Measurements from ENCODE around the gene ASPA. TPM values are rescaled to one million over a fixed set of nuclear protein-coding genes. Genes with fewer than 3 reads are reported as not detected.
"Not testable (repeated sequence)": the region's sequence is repeated elsewhere in the genome, so short reads cannot be mapped to it uniquely, and the experiment has no call there.

The ASPA gene
- total and polyA plus RNA-seq, 4 experiments from 2014 or later: not detected

DNA sequence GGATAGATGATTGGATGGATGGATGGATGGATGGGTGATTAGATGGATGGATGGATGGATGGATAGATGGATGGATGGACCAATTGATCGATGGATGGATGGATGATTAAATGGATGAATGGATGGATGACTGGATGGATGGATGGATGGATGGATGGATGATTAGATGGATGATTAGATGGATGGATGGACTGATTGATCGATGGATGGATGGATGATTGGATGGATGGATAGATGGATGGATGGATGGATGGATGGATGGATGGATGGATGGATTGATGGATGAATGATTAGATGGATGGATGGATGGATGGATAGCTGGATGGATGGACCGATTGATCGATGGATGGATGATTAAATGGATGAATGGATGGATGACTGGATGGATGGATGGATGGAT, 43.7 kb downstream of the ASPA start:
- CTCF ChIA-PET (ENCODE audit: partially characterized antibody); H3K9me3 Mint-ChIP-seq; H3K9me3 ChIP-seq (ENCODE audit: control insufficient read depth in 1 of 2, low read length in 2 of 2); H3K4me3 ChIP-seq (ENCODE audit: low read length in 2 of 2); DNase-seq; H3K36me3 Mint-ChIP-seq; H3K27me3 Mint-ChIP-seq; POLR2A ChIA-PET (ENCODE audit: partially characterized antibody); H3K27ac Mint-ChIP-seq; H3K27ac ChIP-seq (ENCODE audit: low read depth, low read length); H3K4me1 ChIP-seq (ENCODE audit: insufficient read depth, low read length); H3K4me1 Mint-ChIP-seq; H3K36me3 ChIP-seq (ENCODE audit: insufficient read depth, low read length); intact Hi-C loops (cut with micrococcal nuclease); H3K4me3 Mint-ChIP-seq; H3K27me3 ChIP-seq (ENCODE audit: insufficient read depth, low read length): not testable (repeated sequence)

- H3K27me3 Mint-ChIP-seq: peaks cover 0 to 11% of the 10 kb centered on the region in 2 donors
- ChIA-PET POLR2A (ENCODE audit: partially characterized antibody) (no interaction called here), CTCF (ENCODE audit: partially characterized antibody) (no interaction called here)
- no peak overlapping the region for H3K27ac ChIP-seq (ENCODE audit: low read depth, low read length)
- H3K9me3 Mint-ChIP-seq: no peaks in the 10 kb centered on the region
- no peak overlapping the region for H3K4me3 ChIP-seq (ENCODE audit: low read length in 2 of 2)
- no peaks in the 10 kb centered on the region for H3K4me1 ChIP-seq (ENCODE audit: insufficient read depth, low read length)
- H3K36me3 Mint-ChIP-seq: no peaks in the 10 kb centered on the region
- H3K9me3 ChIP-seq (ENCODE audit: control insufficient read depth in 1 of 2, low read length in 2 of 2): no peaks in the 10 kb centered on the region
- H3K27me3 ChIP-seq (ENCODE audit: insufficient read depth, low read length): no peaks in the 10 kb centered on the region
- no peak for DNase-seq
- no peaks in the 10 kb centered on the region for H3K36me3 ChIP-seq (ENCODE audit: insufficient read depth, low read length)
- H3K27ac Mint-ChIP-seq: no peak overlapping the region
- intact Hi-C loops (cut with micrococcal nuclease): no loop called here
- no peaks in the 10 kb centered on the region for H3K4me1 Mint-ChIP-seq
- no peak overlapping the region for H3K4me3 Mint-ChIP-seq
Observed at GRCh38 chr17:3524024-3524423, 48.2 kb downstream of the ASPA start.

DNA sequence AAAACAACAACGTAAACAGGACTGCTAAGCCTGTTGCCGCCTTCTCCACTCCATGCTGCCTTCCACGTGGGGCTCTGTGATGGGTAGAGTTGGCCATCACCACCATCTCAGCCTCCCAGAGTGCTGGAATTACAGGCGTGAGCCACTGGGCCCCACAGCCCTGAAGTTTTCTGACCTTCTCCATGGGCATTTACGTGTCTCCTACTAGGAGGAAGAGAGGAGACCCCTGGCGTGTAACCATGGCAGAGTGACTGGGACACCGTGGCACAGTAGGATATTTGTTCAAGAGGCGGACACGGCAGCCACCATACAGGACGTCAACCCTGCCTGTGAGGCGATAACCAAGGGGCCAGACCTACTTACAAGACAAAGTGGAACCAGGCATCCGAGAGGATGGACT, 50.7 kb downstream of the ASPA start:
- Mint-ChIP-seq H3K27ac (peak overlapping the region in 1 of 7 donors; percentile 25), H3K9me3 (no peaks in the 10 kb centered on the region), H3K36me3 (no peaks in the 10 kb centered on the region), H3K4me1 (no peaks in the 10 kb centered on the region), H3K27me3 (peaks cover 0 to 10% of the 10 kb centered on the region in 2 donors), H3K4me3 (no peak overlapping the region)
- Histone ChIP-seq H3K9me3 (ENCODE audit: control insufficient read depth in 1 of 2, low read length in 2 of 2) (no peaks in the 10 kb centered on the region), H3K27me3 (ENCODE audit: insufficient read depth, low read length) (no peaks in the 10 kb centered on the region), H3K4me1 (ENCODE audit: insufficient read depth, low read length) (no peaks in the 10 kb centered on the region), H3K27ac (ENCODE audit: low read depth, low read length) (no peak overlapping the region), H3K36me3 (ENCODE audit: insufficient read depth, low read length) (no peaks in the 10 kb centered on the region), H3K4me3 (ENCODE audit: low read length in 2 of 2) (no peak overlapping the region)
- DNase-seq: no peak
- intact Hi-C loops (cut with micrococcal nuclease): no loop called here
- ChIA-PET CTCF (ENCODE audit: partially characterized antibody) (no interaction called here), POLR2A (ENCODE audit: partially characterized antibody) (no interaction called here)

DNA sequence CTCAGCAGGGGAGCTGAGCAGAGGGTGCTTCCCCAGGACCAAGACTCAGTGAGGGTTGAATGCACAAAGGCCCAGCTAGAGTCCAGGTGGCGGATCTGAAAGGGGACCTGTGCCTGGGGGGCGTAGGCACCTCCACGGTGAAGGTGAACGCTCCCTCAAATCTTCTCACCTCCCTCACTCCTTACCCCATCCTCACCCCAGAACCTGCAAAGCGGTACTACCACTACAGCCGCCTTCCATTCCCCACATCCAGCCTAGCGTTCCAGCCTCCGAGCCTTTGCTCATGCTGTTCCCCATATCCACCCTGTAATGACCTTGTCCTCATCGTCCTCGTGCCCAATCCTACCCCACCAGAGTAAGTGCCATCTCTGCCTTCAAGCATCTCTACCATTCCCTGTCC, 51.2 kb downstream of the ASPA start:
- no peak for DNase-seq
- H3K4me1 ChIP-seq (ENCODE audit: insufficient read depth, low read length): no peaks in the 10 kb centered on the region
- no peaks in the 10 kb centered on the region for H3K27me3 ChIP-seq (ENCODE audit: insufficient read depth, low read length)
- Mint-ChIP-seq H3K4me3 (no peak overlapping the region), H3K4me1 (no peaks in the 10 kb centered on the region), H3K27ac (no peak overlapping the region), H3K36me3 (no peaks in the 10 kb centered on the region), H3K9me3 (no peaks in the 10 kb centered on the region), H3K27me3 (peaks cover 0 to 10% of the 10 kb centered on the region in 2 donors)
- ChIA-PET POLR2A (ENCODE audit: partially characterized antibody) (no interaction called here), CTCF (ENCODE audit: partially characterized antibody) (no interaction called here)
- no peak overlapping the region for H3K4me3 ChIP-seq (ENCODE audit: low read length in 2 of 2)
- H3K27ac ChIP-seq (ENCODE audit: low read depth, low read length): no peak overlapping the region
- intact Hi-C loops (cut with micrococcal nuclease): no loop called here
- H3K9me3 ChIP-seq (ENCODE audit: control insufficient read depth in 1 of 2, low read length in 2 of 2): no peaks in the 10 kb centered on the region
- no peaks in the 10 kb centered on the region for H3K36me3 ChIP-seq (ENCODE audit: insufficient read depth, low read length)

GRCh38 chr17:3527468-3527867, 51.7 kb downstream of the ASPA start:
- no peak overlapping the region for H3K27ac ChIP-seq (ENCODE audit: low read depth, low read length)
- Mint-ChIP-seq H3K27me3 (peaks cover 0 to 10% of the 10 kb centered on the region in 2 donors), H3K4me3 (no peak overlapping the region), H3K9me3 (no peaks in the 10 kb centered on the region), H3K27ac (no peak overlapping the region), H3K4me1 (no peaks in the 10 kb centered on the region), H3K36me3 (no peaks in the 10 kb centered on the region)
- intact Hi-C loops (cut with micrococcal nuclease): no loop called here
- H3K4me3 ChIP-seq (ENCODE audit: low read length in 2 of 2): no peak overlapping the region
- H3K4me1 ChIP-seq (ENCODE audit: insufficient read depth, low read length): no peaks in the 10 kb centered on the region
- H3K36me3 ChIP-seq (ENCODE audit: insufficient read depth, low read length): no peaks in the 10 kb centered on the region
- ChIA-PET POLR2A (ENCODE audit: partially characterized antibody) (no interaction called here), CTCF (ENCODE audit: partially characterized antibody) (no interaction called here)
- DNase-seq: no peak
- H3K9me3 ChIP-seq (ENCODE audit: control insufficient read depth in 1 of 2, low read length in 2 of 2): no peaks in the 10 kb centered on the region
- H3K27me3 ChIP-seq (ENCODE audit: insufficient read depth, low read length): no peaks in the 10 kb centered on the region

DNA sequence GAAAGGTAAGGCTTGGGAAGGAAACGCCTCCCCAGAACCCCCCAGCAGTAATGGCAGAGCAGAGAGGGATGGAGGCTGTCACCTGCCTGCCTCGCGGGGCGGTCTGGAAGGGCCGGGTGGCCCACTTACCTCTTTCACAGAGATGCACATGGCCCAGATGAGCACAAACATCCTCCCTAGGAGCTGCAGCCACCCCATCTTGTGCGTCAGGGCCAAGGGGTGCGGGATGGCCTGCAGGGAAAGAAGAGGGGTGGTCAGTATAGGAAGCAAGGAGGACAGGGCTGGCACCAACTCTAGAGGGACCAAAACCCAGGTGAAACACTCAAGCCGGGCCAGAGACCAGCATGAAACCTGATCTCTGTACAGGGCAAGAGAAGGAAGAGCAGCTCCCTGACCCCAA, 52.1 kb downstream of the ASPA start:
- no peak overlapping the region for H3K4me3 Mint-ChIP-seq
- H3K9me3 Mint-ChIP-seq: no peaks in the 10 kb centered on the region
- no peak overlapping the region for H3K27ac ChIP-seq (ENCODE audit: low read depth, low read length)
- H3K36me3 ChIP-seq (ENCODE audit: insufficient read depth, low read length): no peaks in the 10 kb centered on the region
- no peaks in the 10 kb centered on the region for H3K27me3 ChIP-seq (ENCODE audit: insufficient read depth, low read length)
- H3K4me3 ChIP-seq (ENCODE audit: low read length in 2 of 2): no peak overlapping the region
- DNase-seq: no peak
- intact Hi-C loops (cut with micrococcal nuclease): no loop called here
- H3K27me3 Mint-ChIP-seq: peaks cover 0 to 10% of the 10 kb centered on the region in 2 donors
- CTCF ChIA-PET (ENCODE audit: partially characterized antibody): no interaction called here
- POLR2A ChIA-PET (ENCODE audit: partially characterized antibody): no interaction called here
- H3K27ac Mint-ChIP-seq: no peak overlapping the region
- H3K9me3 ChIP-seq (ENCODE audit: control insufficient read depth in 1 of 2, low read length in 2 of 2): no peaks in the 10 kb centered on the region
- no peaks in the 10 kb centered on the region for H3K4me1 ChIP-seq (ENCODE audit: insufficient read depth, low read length)
- no peaks in the 10 kb centered on the region for H3K36me3 Mint-ChIP-seq
- no peaks in the 10 kb centered on the region for H3K4me1 Mint-ChIP-seq

- H3K36me3 ChIP-seq (ENCODE audit: insufficient read depth, low read length): no peaks in the 10 kb centered on the region
- Mint-ChIP-seq H3K36me3 (no peaks in the 10 kb centered on the region), H3K27me3 (peaks cover 0 to 14% of the 10 kb centered on the region in 2 donors), H3K4me3 (no peak overlapping the region), H3K9me3 (no peaks in the 10 kb centered on the region), H3K4me1 (peaks cover 0 to 2% (median 0%) of the 10 kb centered on the region in 4 donors), H3K27ac (peak overlapping the region in 1 of 7 donors; percentile 46)
- ChIA-PET CTCF (ENCODE audit: partially characterized antibody) (no interaction called here), POLR2A (ENCODE audit: partially characterized antibody) (no interaction called here)
- no peaks in the 10 kb centered on the region for H3K27me3 ChIP-seq (ENCODE audit: insufficient read depth, low read length)
- DNase-seq: no peak
- H3K9me3 ChIP-seq (ENCODE audit: control insufficient read depth in 1 of 2, low read length in 2 of 2): no peaks in the 10 kb centered on the region
- no peaks in the 10 kb centered on the region for H3K4me1 ChIP-seq (ENCODE audit: insufficient read depth, low read length)
- intact Hi-C loops (cut with micrococcal nuclease): no loop called here
- H3K4me3 ChIP-seq (ENCODE audit: low read length in 2 of 2): no peak overlapping the region
- no peak overlapping the region for H3K27ac ChIP-seq (ENCODE audit: low read depth, low read length)
Observed at GRCh38 chr17:3528403-3528851, 52.6 kb downstream of the ASPA start.

DNA sequence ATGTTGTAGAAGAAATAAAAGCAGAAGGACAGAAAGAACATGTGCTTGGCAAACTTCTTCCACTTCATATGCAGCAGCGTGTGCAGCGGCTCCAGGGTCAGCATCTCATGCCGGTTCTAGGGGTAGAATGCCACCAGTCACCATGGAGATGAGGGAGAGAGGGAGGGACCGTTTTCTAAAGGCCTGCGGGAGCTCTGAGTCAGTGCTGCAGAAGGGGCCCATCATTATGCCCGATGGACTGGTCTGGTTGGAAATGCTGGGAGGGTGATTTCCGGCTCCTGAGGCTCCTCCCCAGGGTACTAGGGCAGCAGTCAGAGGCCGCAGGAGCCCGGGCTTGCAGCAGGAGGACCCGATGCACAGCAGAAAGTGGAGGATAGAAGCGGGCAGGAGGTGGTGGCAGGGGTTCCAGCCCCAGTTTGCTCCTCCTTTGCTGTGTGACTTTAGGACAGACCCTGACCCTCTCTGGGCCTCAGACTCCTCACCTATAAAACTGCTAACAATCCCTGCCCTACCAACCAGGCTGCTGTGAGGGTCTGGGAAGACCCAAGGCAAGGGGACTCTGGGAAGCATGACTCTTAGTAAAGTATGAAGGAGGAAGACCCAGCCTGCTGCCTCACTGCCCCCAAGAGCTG, 53.2 kb downstream of the ASPA start:
- Histone ChIP-seq H3K4me3 (ENCODE audit: low read length in 2 of 2) (no peak overlapping the region), H3K27me3 (ENCODE audit: insufficient read depth, low read length) (no peaks in the 10 kb centered on the region), H3K27ac (ENCODE audit: low read depth, low read length) (no peak overlapping the region), H3K36me3 (ENCODE audit: insufficient read depth, low read length) (no peaks in the 10 kb centered on the region), H3K9me3 (ENCODE audit: control insufficient read depth in 1 of 2, low read length in 2 of 2) (no peaks in the 10 kb centered on the region), H3K4me1 (ENCODE audit: insufficient read depth, low read length) (no peaks in the 10 kb centered on the region)
- Mint-ChIP-seq H3K36me3 (no peaks in the 10 kb centered on the region), H3K27ac (peak overlapping the region in 1 of 7 donors; percentile 46), H3K9me3 (no peaks in the 10 kb centered on the region), H3K4me3 (no peak overlapping the region), H3K4me1 (peaks cover 0 to 2% (median under 1%) of the 10 kb centered on the region in 4 donors), H3K27me3 (peaks cover 0 to 14% of the 10 kb centered on the region in 2 donors)
- ChIA-PET CTCF (ENCODE audit: partially characterized antibody) (no interaction called here), POLR2A (ENCODE audit: partially characterized antibody) (no interaction called here)
- intact Hi-C loops (cut with micrococcal nuclease): no loop called here
- DNase-seq: no peak
